CD14-positive monocyte (primary cell): ENCODE results near the gene COL4A2. TPM values are rescaled to one million over a fixed set of nuclear protein-coding genes. Genes with fewer than 3 reads are reported as not detected.

ENCODE experiments used
- DNase-seq, 3 donors: peaks; one replicate each; pipeline ENCODE4 v3.0.0-alpha.2; 2011 to 2022
- H2AFZ ChIP-seq: 2 replicates; pipeline ENCODE4 v1.6.0; 2012; ENCODE audit warnings: mild to moderate bottlenecking, low read depth, low read length, inconsistent platforms; ENCODE audit not compliant: insufficient read depth, poor library complexity, severe bottlenecking
- H3K27ac ChIP-seq, 2 donors: 1 replicate in 1 of 2; 2 replicates in 1 of 2; pipeline ENCODE4 v1.5.1; 2012 to 2013; ENCODE audit warnings: low read length in 2 of 2, control low read depth in 1 of 2, inconsistent platforms in 1 of 2, low read depth in 1 of 2, mild to moderate bottlenecking in 1 of 2
- H3K27me3 ChIP-seq, 2 donors: one replicate each; pipeline versions ENCODE4 v1.6.0 to v1.6.1; 2011 to 2013; ENCODE audit warnings: low read length in 2 of 2; ENCODE audit not compliant: control insufficient read depth in 2 of 2, insufficient read depth in 2 of 2
- H3K36me3 ChIP-seq, 2 donors: replicated peaks in 1 of 2; 1 replicate in 1 of 2; 2 replicates in 1 of 2; pipeline versions ENCODE4 v1.5.1 to v1.6.1; 2012 to 2013; ENCODE audit warnings: low read length in 2 of 2, control low read depth in 1 of 2, inconsistent platforms in 1 of 2, mild to moderate bottlenecking in 1 of 2; ENCODE audit not compliant: insufficient read depth in 2 of 2, control insufficient read depth in 1 of 2
- H3K4me1 ChIP-seq, 2 donors: 1 replicate in 1 of 2; 2 replicates in 1 of 2; pipeline versions ENCODE4 v1.5.1 to v1.6.1; 2012 to 2013; ENCODE audit warnings: low read length in 2 of 2, control low read depth in 1 of 2, inconsistent platforms in 1 of 2, mild to moderate bottlenecking in 1 of 2, moderate library complexity in 1 of 2; ENCODE audit not compliant: insufficient read depth in 2 of 2, control insufficient read depth in 1 of 2
- H3K4me2 ChIP-seq: replicated peaks from 2 replicates; pipeline ENCODE3; 2012; ENCODE audit warnings: low read length, moderate library complexity, mild to moderate bottlenecking; ENCODE audit not compliant: poor library complexity, severe bottlenecking; ENCODE audit errors: extremely low read depth
- H3K4me3 ChIP-seq, 3 experiments: fragments of 200-600 bp in 1 of 3; sonication (generic) in 1 of 3; replicated peaks in 1 of 3; 1 replicate in 2 of 3; 2 replicates in 1 of 3; pipeline ENCODE4 v1.5.1; 2011 to 2013; ENCODE audit warnings: low read length in 3 of 3, mild to moderate bottlenecking in 3 of 3, control low read depth in 2 of 3, low read depth in 2 of 3, inconsistent platforms in 1 of 3, moderate library complexity in 1 of 3
- H3K79me2 ChIP-seq: 2 replicates; pipeline ENCODE4 v1.6.0; 2012; ENCODE audit warnings: mild to moderate bottlenecking, control low read depth, inconsistent platforms, low read length, moderate library complexity; ENCODE audit not compliant: insufficient read depth
- H3K9ac ChIP-seq: 2 replicates; pipeline ENCODE4 v1.6.0; 2017; ENCODE audit warnings: low read length, mild to moderate bottlenecking; ENCODE audit not compliant: insufficient read depth, poor library complexity, severe bottlenecking
- H3K9me3 ChIP-seq, 2 donors: replicated peaks in 1 of 2; 1 replicate in 1 of 2; 2 replicates in 1 of 2; pipeline versions ENCODE4 v1.5.1 to v1.6.1; 2012 to 2013; ENCODE audit warnings: low read length in 2 of 2, control low read depth in 1 of 2; ENCODE audit not compliant: control insufficient read depth in 1 of 2, insufficient read depth in 1 of 2
- H4K20me1 ChIP-seq: 2 replicates; pipeline ENCODE4 v1.6.0; 2012; ENCODE audit warnings: mild to moderate bottlenecking, low read length, control low read depth, moderate library complexity; ENCODE audit not compliant: insufficient read depth
- H3K27ac Mint-ChIP-seq, 7 donors: one replicate each; pipeline ENCODE4 v1.8.0; 2020; ENCODE audit warnings: mild to moderate bottlenecking in 7 of 7, mixed read lengths in 7 of 7, moderate library complexity in 6 of 7, inconsistent platforms in 2 of 7
- H3K27me3 Mint-ChIP-seq, 3 donors: one replicate each; pipeline ENCODE4 v1.8.0; 2021 to 2022; ENCODE audit warnings: low read depth in 3 of 3, mild to moderate bottlenecking in 3 of 3, mixed read lengths in 3 of 3, moderate library complexity in 3 of 3, inconsistent platforms in 1 of 3
- H3K36me3 Mint-ChIP-seq, 2 donors: one replicate each; pipeline ENCODE4 v1.8.0; 2020; ENCODE audit warnings: mixed read lengths in 2 of 2, inconsistent platforms in 1 of 2, mild to moderate bottlenecking in 1 of 2
- H3K4me1 Mint-ChIP-seq: one replicate; pipeline ENCODE4 v1.8.0; 2020; ENCODE audit warnings: mild to moderate bottlenecking, mixed read lengths
- H3K4me3 Mint-ChIP-seq, 2 donors: one replicate each; pipeline ENCODE4 v1.8.0; 2020; ENCODE audit warnings: mild to moderate bottlenecking in 2 of 2, mixed read lengths in 2 of 2, moderate library complexity in 1 of 2
- H3K9me3 Mint-ChIP-seq, 7 donors: one replicate each; pipeline ENCODE4 v1.8.0; 2020 to 2022; ENCODE audit warnings: mixed read lengths in 7 of 7, mild to moderate bottlenecking in 6 of 7, moderate library complexity in 6 of 7, inconsistent platforms in 2 of 7
- WGBS: methylation state at CpG from one replicate; pipeline ENCODE4 v1.1.5; 2013; ENCODE audit warnings: missing lambda C conversion rate; ENCODE audit not compliant: insufficient coverage; 5-methylcytosine and 5-hydroxymethylcytosine counted together
- intact Hi-C, 2 donors: fragments of 100-400 bp; cut with micrococcal nuclease; formaldehyde crosslinking; loops; one replicate each; pipeline versions ENCODE4 v1.15.0 to v1.15.1; 2023
- polyA plus RNA-seq, 3 donors: library from polyadenylated mRNA; depleted of rRNA in 1 of 3; unstranded in 2 of 3; stranded (reverse) in 1 of 3; fragments of 300-500 nt in 2 of 3; fragments of >200 nt in 1 of 3; fragmentation: Illumina TruSeq in 2 of 3; gene quantifications; 1 replicate in 2 of 3; 2 replicates in 1 of 3; pipeline ENCODE4 v1.2.3, GENCODE V29; 2012 to 2021
- TF ChIP-seq, protein P1 (sequence below): fragments of 200-600 bp; IDR thresholded peaks from one replicate; pipeline ENCODE4 v1.8.0; 2022; ENCODE audit warnings: antibody characterized with exemption, mild to moderate bottlenecking

Gene COL4A2
- polyA plus RNA-seq, 3 donors = not detected

DNA sequence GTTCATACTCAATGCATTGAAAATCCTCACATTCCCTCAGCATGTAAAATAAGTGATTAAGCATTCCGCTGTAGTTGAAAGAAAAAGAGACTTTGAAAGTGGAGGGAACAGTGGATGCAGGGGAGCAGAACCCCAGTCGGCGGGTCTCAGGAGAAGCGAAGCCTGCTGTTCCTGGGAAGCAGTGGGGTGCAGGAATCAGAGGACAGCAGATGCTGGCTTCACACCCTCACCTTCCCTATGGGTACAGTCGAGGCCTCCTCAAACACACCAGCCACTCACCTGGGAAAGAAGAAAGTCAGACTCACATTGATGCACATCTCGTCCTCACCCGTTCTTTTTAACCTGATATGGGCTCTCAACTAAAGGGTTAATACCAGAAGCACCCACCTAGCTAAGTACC is 38.2 kb downstream of the COL4A2 start:
- no peaks in the 10 kb centered on the region for H4K20me1 ChIP-seq
- no peaks in the 10 kb centered on the region for H3K79me2 ChIP-seq
- intact Hi-C loops = no loop called here
- H2AFZ ChIP-seq = no peak overlapping the region
- no peak overlapping the region for H3K4me3 Mint-ChIP-seq
- TF ChIP-seq, protein P1, sequence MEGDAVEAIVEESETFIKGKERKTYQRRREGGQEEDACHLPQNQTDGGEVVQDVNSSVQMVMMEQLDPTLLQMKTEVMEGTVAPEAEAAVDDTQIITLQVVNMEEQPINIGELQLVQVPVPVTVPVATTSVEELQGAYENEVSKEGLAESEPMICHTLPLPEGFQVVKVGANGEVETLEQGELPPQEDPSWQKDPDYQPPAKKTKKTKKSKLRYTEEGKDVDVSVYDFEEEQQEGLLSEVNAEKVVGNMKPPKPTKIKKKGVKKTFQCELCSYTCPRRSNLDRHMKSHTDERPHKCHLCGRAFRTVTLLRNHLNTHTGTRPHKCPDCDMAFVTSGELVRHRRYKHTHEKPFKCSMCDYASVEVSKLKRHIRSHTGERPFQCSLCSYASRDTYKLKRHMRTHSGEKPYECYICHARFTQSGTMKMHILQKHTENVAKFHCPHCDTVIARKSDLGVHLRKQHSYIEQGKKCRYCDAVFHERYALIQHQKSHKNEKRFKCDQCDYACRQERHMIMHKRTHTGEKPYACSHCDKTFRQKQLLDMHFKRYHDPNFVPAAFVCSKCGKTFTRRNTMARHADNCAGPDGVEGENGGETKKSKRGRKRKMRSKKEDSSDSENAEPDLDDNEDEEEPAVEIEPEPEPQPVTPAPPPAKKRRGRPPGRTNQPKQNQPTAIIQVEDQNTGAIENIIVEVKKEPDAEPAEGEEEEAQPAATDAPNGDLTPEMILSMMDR = no peak
- peaks cover 16 to 17% of the 10 kb centered on the region in 2 donors for H3K4me1 ChIP-seq
- peaks cover 0 to 9% (median 2%) of the 10 kb centered on the region in 7 donors for H3K9me3 Mint-ChIP-seq
- 86% methylated on average over 1 of the region's 7 CpGs for WGBS
- H3K27ac Mint-ChIP-seq = no peak overlapping the region
- DNase-seq = no peak
- H3K4me1 Mint-ChIP-seq = peaks cover 17% of the 10 kb centered on the region
- no peak overlapping the region for H3K27ac ChIP-seq
- H3K4me2 ChIP-seq = no peak overlapping the region
- peaks cover 16 to 34% (median 20%) of the 10 kb centered on the region in 3 donors for H3K27me3 Mint-ChIP-seq
- no peaks in the 10 kb centered on the region for H3K9me3 ChIP-seq
- H3K36me3 Mint-ChIP-seq = no peaks in the 10 kb centered on the region
- no peak overlapping the region for H3K4me3 ChIP-seq
- peaks cover 4 to 9% of the 10 kb centered on the region in 2 donors for H3K27me3 ChIP-seq
- H3K36me3 ChIP-seq = no peaks in the 10 kb centered on the region
- H3K9ac ChIP-seq = no peak overlapping the region

DNA sequence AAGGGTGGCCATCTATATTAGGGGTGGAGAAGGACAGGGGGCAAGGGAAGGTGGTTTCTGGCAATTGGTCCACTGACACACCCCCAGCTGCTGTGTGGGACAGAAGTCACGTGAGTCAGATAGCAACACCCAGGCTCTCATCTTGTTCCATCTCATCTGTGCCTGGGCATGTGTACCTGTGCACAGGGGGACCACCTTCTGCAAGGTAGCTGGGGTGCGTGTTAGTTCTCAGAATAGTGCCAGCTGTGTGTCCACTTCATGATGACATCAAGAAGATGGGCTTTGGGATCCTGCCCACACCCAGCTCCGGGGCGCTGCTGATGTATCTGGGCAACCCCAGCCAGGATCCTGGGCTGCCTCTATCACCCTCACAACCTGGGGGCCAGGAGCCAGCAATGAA is 38.6 kb downstream of the COL4A2 start:
- H3K27ac ChIP-seq = no peak overlapping the region
- intact Hi-C loops = no loop called here

More for the DNA sequence above, 38.6 kb downstream of the COL4A2 start:
- H4K20me1 ChIP-seq = no peaks in the 10 kb centered on the region
- Mint-ChIP-seq H3K9me3 (peaks cover 0 to 8% (median 1%) of the 10 kb centered on the region in 7 donors), H3K27me3 (peaks cover 14 to 33% (median 18%) of the 10 kb centered on the region in 3 donors), H3K4me3 (no peak overlapping the region), H3K4me1 (peaks cover 13% of the 10 kb centered on the region), H3K27ac (no peak overlapping the region), H3K36me3 (no peaks in the 10 kb centered on the region)
- H3K9ac ChIP-seq = no peak overlapping the region
- no peak for DNase-seq
- no peak overlapping the region for H3K4me3 ChIP-seq
- H3K79me2 ChIP-seq = no peaks in the 10 kb centered on the region
- H3K27me3 ChIP-seq = peaks cover under 1 to 4% of the 10 kb centered on the region in 2 donors
- TF ChIP-seq, protein P1 = no peak
- H3K36me3 ChIP-seq = no peaks in the 10 kb centered on the region
- no peak overlapping the region for H3K4me2 ChIP-seq
- no peak overlapping the region for H2AFZ ChIP-seq
- peaks cover 12% of the 10 kb centered on the region in 2 donors for H3K4me1 ChIP-seq
- H3K9me3 ChIP-seq = no peaks in the 10 kb centered on the region
- WGBS = 88% methylated on average over 3 of the region's 4 CpGs
